ENCODE data around the gene SLX9. TPM values are rescaled to one million over a fixed set of nuclear protein-coding genes. Genes with fewer than 3 reads are reported as not detected.
"Not testable (repeated sequence)": the region's sequence is repeated elsewhere in the genome, so short reads cannot be mapped to it uniquely, and the experiment has no call there.

Gene SLX9
- total RNA-seq, 1 donor from 2014 or later, result 83.4 TPM

DNA sequence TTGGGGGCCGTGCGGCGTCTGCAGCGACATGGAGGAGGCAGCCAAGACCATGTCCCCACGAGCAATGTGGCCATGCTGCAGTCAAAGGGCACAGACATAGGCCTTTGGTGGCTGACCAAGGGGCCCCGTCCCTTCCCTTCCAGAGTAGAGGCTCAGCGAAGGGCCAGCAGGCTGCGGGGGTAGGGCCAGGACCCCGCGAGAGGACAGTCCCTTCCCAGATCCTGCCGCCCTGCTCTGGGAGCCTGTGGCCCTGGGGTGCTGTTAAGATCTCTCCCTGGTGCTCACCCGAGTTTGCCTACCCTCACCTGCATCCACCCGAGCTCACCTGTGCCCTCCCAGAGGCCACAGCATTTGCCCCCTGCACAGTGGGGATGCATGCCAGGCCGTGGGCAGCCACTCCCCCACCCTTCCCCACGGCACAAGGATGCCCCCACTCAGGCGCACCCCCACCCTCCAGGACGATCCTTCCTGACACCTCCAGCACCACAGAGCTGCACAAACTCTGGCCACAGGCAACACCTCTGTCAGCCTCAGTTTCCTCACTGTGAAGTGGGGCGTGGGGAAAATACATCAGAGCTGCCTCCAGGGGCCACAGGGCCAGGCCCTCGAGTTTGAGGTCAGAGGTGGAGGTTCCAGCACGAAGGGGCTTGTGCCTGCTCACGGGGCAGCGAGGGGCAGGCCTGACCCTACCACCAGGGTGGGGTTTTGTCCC lies 34.7 kb upstream of the SLX9 start:
- Mint-ChIP-seq H3K4me3 (no peak overlapping the region), H3K27me3 (ENCODE audit: insufficient read depth) (no peaks in the 10 kb centered on the region), H3K4me1 (ENCODE audit: low read depth) (peaks cover 17% of the 10 kb centered on the region), H3K27ac (peak overlapping the region; percentile 18), H3K36me3 (ENCODE audit: low read depth) (peaks cover 59% of the 10 kb centered on the region), H3K9me3 (no peaks in the 10 kb centered on the region)
- intact Hi-C loops (cut with micrococcal nuclease), result no loop called here
- DNase-seq (ENCODE audit: low spot score), result no peak

DNA sequence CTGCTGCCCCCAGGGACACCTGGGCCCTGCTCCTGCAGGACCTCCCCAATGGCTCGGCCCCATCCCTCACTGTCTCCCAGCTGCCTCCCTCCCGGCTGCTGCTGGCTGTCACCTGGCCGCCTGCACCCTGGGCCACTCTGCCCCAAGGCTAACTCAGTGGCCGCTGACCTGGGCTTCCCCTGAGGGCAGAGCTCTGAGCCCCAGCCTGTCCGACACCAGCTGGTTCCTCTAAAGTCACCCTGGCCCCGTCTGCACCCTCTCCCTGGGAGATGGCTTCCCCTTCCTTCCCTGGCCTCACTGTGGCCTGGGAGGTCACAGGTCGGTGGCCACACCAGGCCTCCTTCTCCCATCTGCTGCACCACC lies 34.1 kb upstream of the SLX9 start:
- DNase-seq (ENCODE audit: low spot score), result no peak
- no peaks in the 10 kb centered on the region for H3K27me3 Mint-ChIP-seq (ENCODE audit: insufficient read depth)
- H3K27ac Mint-ChIP-seq, result no peak overlapping the region
- intact Hi-C loops (cut with micrococcal nuclease), result no loop called here
- no peaks in the 10 kb centered on the region for H3K9me3 Mint-ChIP-seq
- H3K4me3 Mint-ChIP-seq, result no peak overlapping the region
- peaks cover 17% of the 10 kb centered on the region for H3K4me1 Mint-ChIP-seq (ENCODE audit: low read depth)
- peaks cover 53% of the 10 kb centered on the region for H3K36me3 Mint-ChIP-seq (ENCODE audit: low read depth)

DNA sequence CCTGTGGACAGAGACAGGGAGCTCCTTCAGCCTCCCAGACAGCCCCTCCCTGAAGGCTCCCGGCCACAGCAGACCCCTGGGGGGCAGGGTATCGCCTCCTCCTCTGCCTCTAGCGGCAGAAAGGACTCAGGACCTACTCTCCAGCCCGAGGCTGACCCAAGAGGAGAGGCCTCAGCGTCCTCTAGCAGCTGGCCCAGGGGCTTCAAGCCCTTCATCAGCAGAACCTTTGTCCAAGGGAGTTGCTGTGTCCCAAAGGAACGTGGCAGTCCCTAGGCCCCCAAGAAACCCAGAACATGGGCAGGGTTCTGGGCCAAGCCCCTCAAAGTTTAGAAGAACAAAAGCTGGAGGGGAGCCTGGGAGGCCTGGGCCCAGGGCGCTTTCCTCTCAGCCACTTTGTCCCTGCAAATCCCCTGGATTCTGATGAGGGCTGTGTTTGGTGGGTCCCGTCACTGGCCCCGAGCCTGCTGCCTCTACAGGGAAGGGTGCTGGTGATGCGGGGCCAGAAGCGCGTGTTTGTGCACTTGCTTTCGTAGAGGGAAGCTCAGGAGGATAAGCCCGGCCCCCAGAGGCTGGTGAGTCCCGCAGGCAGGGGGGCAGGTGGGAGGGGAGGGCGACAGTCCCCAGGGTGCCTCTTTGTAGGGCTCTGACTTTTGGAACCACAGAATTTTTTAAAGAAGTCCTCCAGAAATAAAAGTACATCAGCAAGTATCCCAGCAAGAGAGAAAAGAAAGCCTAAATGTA lies 32.4 kb upstream of the SLX9 start:
- intact Hi-C loops (cut with micrococcal nuclease), result no loop called here
- Mint-ChIP-seq H3K9me3 (no peaks in the 10 kb centered on the region), H3K27ac (no peak overlapping the region), H3K36me3 (ENCODE audit: low read depth) (peaks cover 50% of the 10 kb centered on the region), H3K4me3 (no peak overlapping the region), H3K4me1 (ENCODE audit: low read depth) (peaks cover 33% of the 10 kb centered on the region), H3K27me3 (ENCODE audit: insufficient read depth) (no peaks in the 10 kb centered on the region)
- no peak for DNase-seq (ENCODE audit: low spot score)

DNA sequence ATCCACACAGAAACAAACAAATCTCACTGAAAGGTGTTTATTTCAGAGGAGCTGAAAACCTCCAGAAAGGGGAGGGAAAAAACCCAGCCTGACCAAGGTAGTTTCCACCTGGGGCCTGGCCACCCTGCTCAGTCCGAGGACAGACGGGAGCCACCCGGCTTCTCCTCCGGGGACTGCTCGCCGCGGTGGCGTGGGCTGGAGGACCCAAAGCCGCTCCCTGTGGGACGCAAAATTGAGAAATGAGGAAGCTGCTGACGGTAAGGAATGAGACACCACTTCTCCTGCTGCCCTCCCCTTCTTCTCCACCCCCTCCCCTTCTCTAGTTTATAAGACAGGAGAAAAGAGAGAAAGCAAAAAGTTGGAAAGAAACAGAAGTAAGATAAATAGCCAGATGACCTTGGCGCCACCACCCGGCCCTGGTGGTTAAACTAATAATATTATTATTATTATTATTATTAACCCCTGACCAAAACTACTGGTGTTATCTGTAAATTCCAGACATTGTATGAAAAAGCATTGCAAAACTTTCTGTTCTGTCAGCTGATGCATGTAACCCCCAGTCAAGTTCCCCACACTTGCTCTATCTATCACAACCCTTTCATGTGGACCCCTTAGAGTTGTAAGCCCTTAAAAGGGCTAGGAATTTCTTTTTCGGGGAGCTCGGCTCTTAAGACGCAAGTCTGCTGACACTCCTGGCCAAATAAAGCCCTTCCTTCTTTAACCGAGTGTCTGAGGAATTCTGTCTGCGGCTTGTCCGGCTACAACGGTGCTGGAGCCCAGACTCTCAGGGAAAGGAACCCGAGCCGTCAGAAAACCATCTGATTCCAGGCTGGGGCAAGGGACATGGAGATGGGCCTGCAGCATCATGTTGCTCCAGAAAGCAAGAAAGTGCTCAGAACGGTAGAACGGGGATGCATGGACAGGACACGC lies 31.6 kb upstream of the SLX9 start:
- no peak for DNase-seq (ENCODE audit: low spot score)
- intact Hi-C loops (cut with micrococcal nuclease), result no loop called here
- H3K4me1 Mint-ChIP-seq (ENCODE audit: low read depth), result peaks cover 35% of the 10 kb centered on the region
- H3K4me3 Mint-ChIP-seq, result no peak overlapping the region
- H3K27ac Mint-ChIP-seq, result peak overlapping the region; percentile 73
- no peaks in the 10 kb centered on the region for H3K27me3 Mint-ChIP-seq (ENCODE audit: insufficient read depth)
- no peaks in the 10 kb centered on the region for H3K9me3 Mint-ChIP-seq
- H3K36me3 Mint-ChIP-seq (ENCODE audit: low read depth), result peaks cover 42% of the 10 kb centered on the region

DNA sequence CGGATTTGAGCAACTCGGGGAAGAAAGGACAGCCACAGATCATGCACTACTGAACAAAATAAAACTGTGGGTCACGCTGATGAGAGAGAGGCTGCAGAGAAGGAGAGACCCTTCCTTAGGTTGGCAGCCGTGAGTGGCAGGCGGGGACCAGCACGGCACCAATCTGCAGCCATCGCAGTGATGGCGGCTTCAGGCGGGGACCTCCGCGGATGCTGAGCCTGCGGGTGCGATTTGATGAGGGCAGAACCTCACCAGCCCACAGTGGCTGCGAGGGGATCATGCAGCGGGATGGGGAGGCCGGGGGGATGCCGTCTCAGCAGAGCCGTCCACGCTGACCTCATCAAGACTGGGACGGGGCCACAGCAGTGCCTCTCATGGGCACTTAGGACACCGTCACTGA lies 30.9 kb upstream of the SLX9 start:
- peaks cover 38% of the 10 kb centered on the region for H3K36me3 Mint-ChIP-seq (ENCODE audit: low read depth)
- H3K27me3 Mint-ChIP-seq (ENCODE audit: insufficient read depth), result no peaks in the 10 kb centered on the region

DNA sequence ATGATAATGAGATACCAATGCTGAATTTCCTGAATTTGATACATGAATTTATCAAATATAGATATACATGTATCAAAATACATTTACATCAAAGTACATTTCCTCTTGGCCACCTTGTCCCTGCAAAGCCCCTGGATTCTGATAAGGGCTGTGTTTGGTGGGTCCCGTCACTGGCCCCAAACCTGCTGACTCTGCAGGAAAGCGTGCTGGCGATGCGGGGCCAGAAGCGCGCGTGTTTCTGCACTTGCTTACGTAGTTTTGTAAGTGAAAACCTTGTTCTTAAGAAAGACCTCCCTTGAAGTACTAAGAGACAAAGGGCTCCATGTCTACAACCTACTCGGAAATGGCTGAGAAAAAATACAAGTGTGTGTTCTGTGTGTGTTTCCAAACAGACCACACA lies 30.1 kb upstream of the SLX9 start:
- intact Hi-C loops (cut with micrococcal nuclease), result no loop called here
- H3K9me3 Mint-ChIP-seq, result no peaks in the 10 kb centered on the region
- peak overlapping the region; percentile 56 for H3K27ac Mint-ChIP-seq
- no peaks in the 10 kb centered on the region for H3K27me3 Mint-ChIP-seq (ENCODE audit: insufficient read depth)
- peaks cover 32% of the 10 kb centered on the region for H3K36me3 Mint-ChIP-seq (ENCODE audit: low read depth)
- no peak for DNase-seq (ENCODE audit: low spot score)
- peaks cover 45% of the 10 kb centered on the region for H3K4me1 Mint-ChIP-seq (ENCODE audit: low read depth)
- H3K4me3 Mint-ChIP-seq, result no peak overlapping the region

More for the DNA sequence above, 30.9 kb upstream of the SLX9 start:
- Mint-ChIP-seq H3K9me3 (no peaks in the 10 kb centered on the region), H3K27ac (peak overlapping the region; percentile 73), H3K4me3 (no peak overlapping the region), H3K4me1 (ENCODE audit: low read depth) (peaks cover 37% of the 10 kb centered on the region)
- intact Hi-C loops (cut with micrococcal nuclease), result no loop called here
- DNase-seq (ENCODE audit: low spot score), result no peak

DNA sequence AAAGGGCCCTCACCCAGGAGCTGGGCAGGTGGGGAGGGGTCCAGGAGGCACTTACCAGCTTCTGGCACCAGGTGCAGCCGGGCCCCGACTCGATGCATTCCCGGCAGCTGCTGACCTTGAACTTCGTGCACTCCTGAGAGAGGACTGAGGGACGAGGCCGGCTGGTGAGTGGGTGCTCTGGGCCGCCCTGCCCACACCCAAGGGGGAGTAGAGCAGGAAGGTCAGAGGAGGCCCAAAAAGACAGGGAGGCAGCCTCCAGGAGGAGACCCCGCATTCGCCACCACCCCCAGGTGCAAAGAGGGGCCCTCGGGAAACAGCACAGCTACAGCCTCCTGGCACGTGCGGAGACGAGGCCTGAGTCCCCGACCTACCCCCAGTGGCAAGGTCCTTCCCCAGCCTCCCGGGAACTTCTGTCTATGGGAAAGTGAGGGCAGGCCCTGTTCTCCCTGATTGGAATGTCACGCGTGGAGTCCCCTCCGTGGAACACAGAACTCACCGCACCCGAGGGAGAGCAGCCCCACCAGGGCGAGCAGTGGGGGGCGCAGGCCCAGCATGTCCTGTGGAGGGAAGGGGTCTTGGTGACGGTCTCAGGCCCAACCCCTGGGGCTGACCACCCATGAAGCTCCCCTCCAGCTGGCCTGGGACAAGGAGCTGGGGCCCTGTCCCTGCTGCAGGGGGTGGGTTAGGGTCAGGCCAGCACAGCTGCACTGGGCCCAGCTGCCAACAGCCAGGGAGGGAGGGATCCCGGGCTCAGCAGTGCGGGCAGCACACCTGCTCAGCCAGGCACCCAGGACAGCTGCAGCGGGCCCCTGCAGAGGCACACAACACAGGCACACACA lies 29.4 kb upstream of the SLX9 start:
- no peak for DNase-seq (ENCODE audit: low spot score)
- intact Hi-C loops (cut with micrococcal nuclease), result loop anchor here (1.0 kb wide), 2 partner anchors 18 to 109 kb away; partner anchors contain the start of gene UBE2G2
- Mint-ChIP-seq H3K27me3 (ENCODE audit: insufficient read depth) (no peaks in the 10 kb centered on the region), H3K4me1 (ENCODE audit: low read depth) (peaks cover 52% of the 10 kb centered on the region), H3K36me3 (ENCODE audit: low read depth) (peaks cover 34% of the 10 kb centered on the region), H3K27ac (peak overlapping the region; percentile 90), H3K9me3 (no peaks in the 10 kb centered on the region), H3K4me3 (peak overlapping the region; percentile 78)

DNA sequence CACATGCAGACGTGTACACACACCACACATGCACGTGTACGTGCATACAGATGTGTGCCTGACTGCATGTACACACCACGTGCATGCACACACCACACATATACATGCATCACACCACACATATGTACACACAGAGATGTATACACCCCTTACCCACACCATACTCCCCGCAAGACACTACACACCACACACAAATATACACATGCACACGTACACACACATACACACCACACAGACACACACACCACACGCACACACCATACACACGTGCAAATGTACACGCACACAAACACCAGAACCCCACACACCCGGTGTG lies 28.8 kb upstream of the SLX9 start:
- Mint-ChIP-seq H3K4me3 (peak overlapping the region; percentile 78), H3K4me1 (ENCODE audit: low read depth) (peaks cover 58% of the 10 kb centered on the region)

DNA sequence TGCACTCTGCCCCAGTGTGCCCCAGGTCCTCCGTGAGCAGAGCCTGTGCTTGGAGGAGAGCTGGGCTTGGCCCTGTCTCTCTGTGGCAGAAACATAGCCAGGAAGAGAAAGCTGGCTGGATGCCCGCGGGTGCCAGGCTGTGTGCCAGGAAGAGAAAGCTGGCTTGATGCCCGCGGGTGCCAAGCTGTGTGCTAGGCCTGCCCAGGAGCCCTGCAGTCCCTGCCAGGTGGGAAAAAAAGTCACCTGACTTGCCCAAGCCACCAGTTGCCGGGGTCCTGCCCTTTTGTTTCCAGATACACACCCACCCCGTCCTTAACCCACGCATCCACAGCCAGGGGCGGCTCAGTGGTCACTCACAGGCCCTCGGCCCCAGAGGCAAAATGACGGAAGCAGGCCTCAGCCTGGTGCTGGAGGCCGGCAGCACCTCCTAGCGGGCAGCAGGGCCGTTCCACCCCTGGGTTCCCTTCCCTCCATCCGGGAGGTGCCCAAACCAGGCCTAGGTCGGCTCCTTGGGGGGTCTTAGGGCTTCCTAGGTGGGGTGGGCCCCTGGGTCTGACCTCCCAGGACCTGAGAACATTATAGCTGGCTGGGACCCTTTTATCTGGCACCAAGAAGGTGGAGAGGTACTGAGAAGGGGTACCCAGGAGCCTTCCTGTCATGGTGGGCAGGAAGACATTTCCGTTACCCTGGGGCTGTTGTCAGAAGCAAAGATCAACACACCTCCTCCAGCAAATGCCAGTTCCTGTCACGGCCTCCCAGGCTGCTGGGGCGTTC lies 28.3 kb upstream of the SLX9 start:
- intact Hi-C loops (cut with micrococcal nuclease), result loop anchor here (1.0 kb wide), 2 partner anchors 19 to 110 kb away; partner anchors contain the start of gene UBE2G2
- peak overlapping the region; percentile 78 for H3K4me3 Mint-ChIP-seq
- H3K27me3 Mint-ChIP-seq (ENCODE audit: insufficient read depth), result no peaks in the 10 kb centered on the region
- H3K4me1 Mint-ChIP-seq (ENCODE audit: low read depth), result peaks cover 63% of the 10 kb centered on the region
- no peaks in the 10 kb centered on the region for H3K9me3 Mint-ChIP-seq
- peak overlapping the region; percentile 90 for H3K27ac Mint-ChIP-seq
- H3K36me3 Mint-ChIP-seq (ENCODE audit: low read depth), result peaks cover 32% of the 10 kb centered on the region
- peak; percentile 50 for DNase-seq (ENCODE audit: low spot score)

More for the DNA sequence above, 28.8 kb upstream of the SLX9 start:
- peak overlapping the region; percentile 90 for H3K27ac Mint-ChIP-seq
- DNase-seq (ENCODE audit: low spot score), result no peak
- peaks cover 35% of the 10 kb centered on the region for H3K36me3 Mint-ChIP-seq (ENCODE audit: low read depth)
- intact Hi-C loops (cut with micrococcal nuclease), result loop anchor here (1.0 kb wide), 2 partner anchors 19 to 110 kb away; partner anchors contain the start of gene UBE2G2
- no peaks in the 10 kb centered on the region for H3K9me3 Mint-ChIP-seq
- no peaks in the 10 kb centered on the region for H3K27me3 Mint-ChIP-seq (ENCODE audit: insufficient read depth)

DNA sequence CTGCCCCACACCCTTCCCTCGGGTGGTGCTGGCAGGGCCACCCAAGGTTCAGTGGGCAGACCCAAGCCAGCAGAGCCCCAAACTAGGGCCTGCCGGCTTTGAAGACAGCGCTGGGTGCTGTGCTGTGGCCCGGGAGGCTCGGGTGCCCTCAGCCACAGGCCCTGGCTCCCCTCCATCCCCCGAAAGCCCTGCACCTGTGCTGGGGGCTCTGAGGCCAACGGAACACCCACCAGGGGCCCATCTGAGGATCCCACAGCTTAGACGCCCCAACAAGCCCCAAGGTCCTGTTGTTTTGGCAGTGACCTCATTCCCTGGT lies 27.7 kb upstream of the SLX9 start:
- no peak for DNase-seq (ENCODE audit: low spot score)
- H3K27me3 Mint-ChIP-seq (ENCODE audit: insufficient read depth), result no peaks in the 10 kb centered on the region
- peaks cover 32% of the 10 kb centered on the region for H3K36me3 Mint-ChIP-seq (ENCODE audit: low read depth)
- H3K9me3 Mint-ChIP-seq, result no peaks in the 10 kb centered on the region
- H3K27ac Mint-ChIP-seq, result peak overlapping the region; percentile 90
- peak overlapping the region; percentile 78 for H3K4me3 Mint-ChIP-seq
- intact Hi-C loops (cut with micrococcal nuclease), result no loop called here
- H3K4me1 Mint-ChIP-seq (ENCODE audit: low read depth), result peaks cover 69% of the 10 kb centered on the region

DNA sequence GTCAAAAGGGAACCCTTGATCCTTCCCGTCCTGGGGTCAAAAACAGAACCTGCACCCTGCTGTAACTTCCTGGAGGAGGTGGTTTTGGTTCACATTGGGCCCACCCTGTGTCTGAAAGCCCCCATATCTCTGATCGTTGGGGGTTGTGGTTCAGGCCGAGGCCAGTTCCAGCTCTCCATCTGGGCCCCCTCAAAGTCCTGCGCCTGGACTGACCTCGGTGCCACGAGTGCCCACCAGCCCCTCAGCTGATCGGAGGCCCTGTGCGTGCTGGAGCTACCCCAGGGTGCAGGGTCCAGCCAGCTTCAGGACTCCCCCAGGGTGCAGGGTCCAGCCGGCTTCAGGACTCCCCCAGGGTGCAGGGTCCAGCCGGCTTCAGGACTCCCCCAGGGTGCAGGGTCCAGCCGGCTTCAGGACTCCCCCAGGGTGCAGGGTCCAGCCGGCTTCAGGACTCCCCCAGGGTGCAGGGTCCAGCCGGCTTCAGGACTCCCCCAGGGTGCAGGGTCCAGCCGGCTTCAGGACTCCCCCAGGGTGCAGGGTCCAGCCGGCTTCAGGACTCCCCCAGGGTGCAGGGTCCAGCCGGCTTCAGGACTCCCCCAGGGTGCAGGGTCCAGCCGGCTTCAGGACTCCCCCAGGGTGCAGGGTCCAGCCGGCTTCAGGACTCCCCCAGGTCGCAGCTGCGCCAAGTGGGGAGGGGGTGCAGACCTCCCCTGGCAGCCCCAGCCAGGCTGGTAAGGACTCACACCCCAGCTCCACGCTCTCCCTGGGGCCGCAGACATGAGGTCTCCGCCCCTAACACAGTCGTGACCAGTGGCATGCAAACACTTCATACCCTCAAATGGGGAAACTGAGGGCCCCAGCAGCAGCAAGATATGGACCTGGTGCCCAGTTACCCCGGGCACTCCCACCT lies 27.1 kb upstream of the SLX9 start:
- peaks cover 75% of the 10 kb centered on the region for H3K4me1 Mint-ChIP-seq (ENCODE audit: low read depth)
- intact Hi-C loops (cut with micrococcal nuclease); DNase-seq (ENCODE audit: low spot score); H3K9me3 Mint-ChIP-seq; H3K27me3 Mint-ChIP-seq (ENCODE audit: insufficient read depth): not testable (repeated sequence)
- H3K27ac Mint-ChIP-seq, result peak overlapping the region; percentile 99
- H3K36me3 Mint-ChIP-seq (ENCODE audit: low read depth), result peaks cover 38% of the 10 kb centered on the region
- peak overlapping the region; percentile 78 for H3K4me3 Mint-ChIP-seq
